GM21423 (cell line): ENCODE measurements around the gene PDYN.

Experiments used
- ATAC-seq: cut with Tn5 transposase; IDR thresholded peaks from one replicate; pipeline ENCODE4 v1.9.1; 2021; ENCODE audit warnings: mild to moderate bottlenecking, moderate library complexity; ENCODE audit not compliant: unreplicated experiment

Gene PDYN

GRCh38 chr20:1935696-1936366 lies 58.0 kb downstream of the PDYN start:
- no peak for ATAC-seq

- no peak for ATAC-seq
Observed at GRCh38 chr20:1934721-1935573, 58.9 kb downstream of the PDYN start.

- no peak for ATAC-seq
Observed at GRCh38 chr20:1934156-1934555, 59.7 kb downstream of the PDYN start.

GRCh38 chr20:1933465-1933870 lies 60.4 kb downstream of the PDYN start:
- no peak for ATAC-seq

GRCh38 chr20:1932971-1933370 lies 60.9 kb downstream of the PDYN start:
- ATAC-seq = no peak

- no peak for ATAC-seq
Observed at GRCh38 chr20:1931830-1932229, 62.0 kb downstream of the PDYN start.

- no peak for ATAC-seq
Observed at GRCh38 chr20:1930165-1930564, 63.7 kb downstream of the PDYN start.

- no peak for ATAC-seq
Observed at GRCh38 chr20:1929460-1929859, 64.4 kb downstream of the PDYN start.

GRCh38 chr20:1928782-1929181 lies 65.1 kb downstream of the PDYN start:
- ATAC-seq = no peak
